Neural cell (in vitro differentiated cells): Measurements from ENCODE around the gene ATP5F1D.

Experiments
- CTCF ChIP-seq: fragments of 450-650 bp; IDR thresholded peaks from 2 replicates; pipeline ENCODE4 v1.5.1; 2014; ENCODE audit warnings: antibody characterized with exemption, mild to moderate bottlenecking, moderate library complexity; ENCODE audit not compliant: poor library complexity, severe bottlenecking
- EZH2 ChIP-seq: fragments of 200-600, 300-800 bp; shearing (Covaris generic), sonication (generic); IDR thresholded peaks from 2 replicates; pipeline ENCODE4 v1.6.1; 2014; ENCODE audit warnings: antibody characterized with exemption, low read length, borderline replicate concordance, mild to moderate bottlenecking; ENCODE audit not compliant: insufficient read depth, poor library complexity, severe bottlenecking
- MXI1 ChIP-seq: fragments of 450-650 bp; conservative IDR thresholded peaks from 2 replicates; pipeline ENCODE4 v1.6.1; 2014; ENCODE audit warnings: antibody characterized with exemption, mild to moderate bottlenecking; ENCODE audit not compliant: poor library complexity, severe bottlenecking
- REST ChIP-seq: IDR thresholded peaks from 2 replicates; pipeline ENCODE4 v1.6.1; 2012; ENCODE audit warnings: borderline replicate concordance
- SMC3 ChIP-seq: fragments of 450-650 bp; conservative IDR thresholded peaks from 2 replicates; pipeline ENCODE4 v1.6.1; 2014; ENCODE audit warnings: antibody characterized with exemption, mild to moderate bottlenecking, moderate library complexity; ENCODE audit not compliant: poor library complexity
- TAF1 ChIP-seq: IDR thresholded peaks from 2 replicates; pipeline ENCODE4 v1.6.1; 2012; ENCODE audit warnings: low read depth

DNA sequence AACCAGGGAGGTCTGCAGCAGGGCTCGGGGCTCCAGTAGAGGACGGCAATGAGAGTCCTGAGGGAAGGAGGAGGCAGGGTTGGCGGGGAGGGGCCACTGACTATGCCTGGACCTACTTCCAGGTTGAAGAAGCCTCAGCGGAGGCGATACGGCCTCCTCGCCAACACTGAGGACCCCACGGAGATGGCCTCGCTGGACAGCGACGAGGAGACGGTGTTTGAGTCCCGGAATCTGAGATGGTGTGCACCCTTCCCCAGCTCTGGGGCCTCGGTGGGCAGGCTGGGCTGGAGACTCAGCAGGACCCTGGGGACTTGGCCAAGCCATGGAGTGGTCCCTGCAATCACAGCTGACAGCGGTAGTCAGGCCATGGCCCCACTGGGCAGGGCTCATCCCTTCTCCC lies 35.5 kb downstream of the ATP5F1D start:
- TF ChIP-seq TAF1 = no peak
- TF ChIP-seq EZH2 = no peak
- TF ChIP-seq REST = no peak
- no peak for TF ChIP-seq CTCF
- TF ChIP-seq SMC3 = no peak
- TF ChIP-seq MXI1 = no peak
